ENCODE results near the gene KCNH6.

The KCNH6 gene

GRCh38 chr17:63523253-63523855, at the start of gene KCNH6:
KCNH6 (plus strand) TSS chr17:63523358; CDS start chr17:63523414, 56 bp downstream.
- peak; percentile 33 for DNase-seq

GRCh38 chr17:63474174-63474573, 49.0 kb upstream of the KCNH6 start:
- DNase-seq: no peak

- no peak for DNase-seq
These were observed 48.3 kb upstream of the KCNH6 start for GRCh38 chr17:63474586-63475460.

- DNase-seq: no peak
These were observed 47.4 kb upstream of the KCNH6 start for GRCh38 chr17:63475491-63476412.

GRCh38 chr17:63476459-63476853, 46.7 kb upstream of the KCNH6 start:
- no peak for DNase-seq

- DNase-seq: peak; percentile 77
These were observed 46.2 kb upstream of the KCNH6 start, which contains the start of gene ACE for GRCh38 chr17:63476854-63477479. ACE (plus strand) TSS chr17:63477061; CDS start chr17:63477095, 34 bp downstream.

- DNase-seq: peak; percentile 67
These were observed 45.4 kb upstream of the KCNH6 start for GRCh38 chr17:63477480-63478440.

- peak; percentile 31 for DNase-seq
These were observed 44.2 kb upstream of the KCNH6 start for GRCh38 chr17:63478814-63479494.

GRCh38 chr17:63479495-63480184, 43.5 kb upstream of the KCNH6 start:
- peak; percentile 32 for DNase-seq

GRCh38 chr17:63480192-63480784, 42.9 kb upstream of the KCNH6 start:
- no peak for DNase-seq

- peak; percentile 98 for DNase-seq
These were observed 42.2 kb upstream of the KCNH6 start for GRCh38 chr17:63480826-63481487.

GRCh38 chr17:63481488-63481870, 41.7 kb upstream of the KCNH6 start:
- peak; percentile 46 for DNase-seq

- no peak for DNase-seq
These were observed 40.6 kb upstream of the KCNH6 start for GRCh38 chr17:63482509-63482908.

- DNase-seq: no peak
These were observed 40.1 kb upstream of the KCNH6 start for GRCh38 chr17:63483038-63483437.

GRCh38 chr17:63483655-63484575, 39.2 kb upstream of the KCNH6 start:
- DNase-seq: no peak

- DNase-seq: no peak
These were observed 36.7 kb upstream of the KCNH6 start for GRCh38 chr17:63486317-63487013.

- DNase-seq: no peak
These were observed 36.2 kb upstream of the KCNH6 start for GRCh38 chr17:63487014-63487339.

GRCh38 chr17:63488851-63489250, 34.3 kb upstream of the KCNH6 start:
- no peak for DNase-seq

All from NCI-H2171 treated with DMSO at 0.1 percent for 48 hours (cell line).